Neuron (in vitro differentiated cells): ENCODE data around the gene FFAR3.
"Not testable (repeated sequence)": the region's sequence is repeated elsewhere in the genome, so short reads cannot be mapped to it uniquely, and the experiment has no call there.

Source experiments
- H2AFZ ChIP-seq: one replicate; pipeline ENCODE4 v1.6.1; 2013; ENCODE audit warnings: low read depth, mild to moderate bottlenecking, inconsistent platforms, low read length, moderate library complexity
- H3K27me3 ChIP-seq: one replicate; pipeline ENCODE4 v1.6.1; 2013; ENCODE audit warnings: low read length; ENCODE audit not compliant: insufficient read depth
- H3K36me3 ChIP-seq: one replicate; pipeline ENCODE4 v1.6.1; 2013; ENCODE audit warnings: low read length; ENCODE audit not compliant: insufficient read depth
- H3K4me1 ChIP-seq: one replicate; pipeline ENCODE4 v1.6.1; 2013; ENCODE audit warnings: low read length; ENCODE audit not compliant: insufficient read depth
- H3K4me3 ChIP-seq: 2 replicates; pipeline ENCODE4 v1.5.1; 2013; ENCODE audit warnings: mild to moderate bottlenecking, low read length, moderate library complexity
- H3K9me3 ChIP-seq: one replicate; pipeline ENCODE4 v1.6.1; 2013; ENCODE audit warnings: low read length

Gene FFAR3

DNA sequence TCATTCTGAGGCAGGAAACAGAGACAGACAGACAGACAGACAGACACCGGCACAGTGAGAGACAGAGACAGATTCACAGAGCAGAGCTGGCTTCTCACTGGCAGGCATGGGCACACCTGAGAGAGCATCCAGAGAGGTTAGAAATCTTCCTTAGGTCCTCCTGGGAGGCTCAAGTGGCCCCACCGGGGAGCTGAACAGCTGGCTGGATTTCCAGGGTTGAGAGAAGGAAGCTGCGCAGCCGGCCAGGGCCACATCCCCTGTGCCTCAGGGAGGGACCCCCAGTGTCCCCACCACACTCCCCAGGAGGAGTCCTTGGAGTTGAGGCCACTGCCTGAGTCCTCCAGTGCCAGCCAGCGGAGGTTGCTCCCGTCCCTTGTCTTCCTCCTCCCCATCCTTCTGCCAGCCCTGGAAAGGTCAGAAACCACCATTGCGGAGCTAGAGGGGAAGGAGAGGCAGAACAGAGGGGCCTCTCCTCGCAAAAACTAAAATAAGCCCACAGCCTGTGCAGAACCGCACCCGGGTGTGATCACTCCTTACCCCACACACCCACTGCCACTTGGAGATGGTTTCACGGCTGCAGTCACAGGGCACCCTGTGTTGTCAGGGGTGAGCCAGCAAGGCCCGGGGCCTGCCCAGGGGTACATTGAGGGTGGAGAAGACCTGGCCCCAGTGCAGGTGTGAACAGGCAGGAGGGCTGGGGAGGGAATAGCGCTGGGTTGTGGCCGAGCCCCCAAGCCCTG, 4.2 kb downstream of the FFAR3 start:
- no peaks in the 10 kb centered on the region for H3K36me3 ChIP-seq
- H3K27me3 ChIP-seq = no peaks in the 10 kb centered on the region
- H3K4me1 ChIP-seq = no peaks in the 10 kb centered on the region
- no peaks in the 10 kb centered on the region for H3K9me3 ChIP-seq
- H2AFZ ChIP-seq = no peak overlapping the region
- no peak overlapping the region for H3K4me3 ChIP-seq

DNA sequence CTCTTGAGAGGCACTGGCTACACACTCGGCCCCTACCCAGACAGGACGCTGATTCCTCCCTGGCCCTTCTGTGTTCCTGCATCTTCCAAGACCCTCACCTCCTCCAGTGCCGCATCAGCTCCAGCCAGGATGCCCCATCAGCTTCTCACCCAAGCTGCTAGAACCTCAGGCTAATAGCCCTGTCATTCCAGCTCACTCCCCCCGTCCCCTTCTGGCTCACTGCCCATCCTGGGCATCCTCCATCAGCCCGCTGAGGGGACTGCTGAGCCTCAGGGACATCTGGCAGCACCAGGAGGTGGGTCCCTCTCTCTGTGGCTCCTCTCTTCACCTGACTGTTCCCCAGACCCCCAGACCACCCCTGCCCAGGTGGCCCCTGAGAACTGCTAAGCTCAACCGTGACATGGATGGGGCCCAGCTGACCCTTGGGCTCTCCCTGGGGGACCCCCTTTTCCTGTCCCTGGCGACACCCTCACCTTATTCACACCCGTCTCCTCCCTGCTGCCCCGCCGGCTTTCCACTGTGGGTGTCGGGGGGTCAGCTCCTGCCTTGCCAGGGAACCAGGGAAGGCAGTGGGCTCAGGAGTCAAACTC, 4.8 kb downstream of the FFAR3 start:
- Histone ChIP-seq H3K36me3 (no peaks in the 10 kb centered on the region), H3K9me3 (no peaks in the 10 kb centered on the region), H2AFZ (no peak overlapping the region), H3K27me3 (no peaks in the 10 kb centered on the region), H3K4me3 (no peak overlapping the region), H3K4me1 (no peaks in the 10 kb centered on the region)

DNA sequence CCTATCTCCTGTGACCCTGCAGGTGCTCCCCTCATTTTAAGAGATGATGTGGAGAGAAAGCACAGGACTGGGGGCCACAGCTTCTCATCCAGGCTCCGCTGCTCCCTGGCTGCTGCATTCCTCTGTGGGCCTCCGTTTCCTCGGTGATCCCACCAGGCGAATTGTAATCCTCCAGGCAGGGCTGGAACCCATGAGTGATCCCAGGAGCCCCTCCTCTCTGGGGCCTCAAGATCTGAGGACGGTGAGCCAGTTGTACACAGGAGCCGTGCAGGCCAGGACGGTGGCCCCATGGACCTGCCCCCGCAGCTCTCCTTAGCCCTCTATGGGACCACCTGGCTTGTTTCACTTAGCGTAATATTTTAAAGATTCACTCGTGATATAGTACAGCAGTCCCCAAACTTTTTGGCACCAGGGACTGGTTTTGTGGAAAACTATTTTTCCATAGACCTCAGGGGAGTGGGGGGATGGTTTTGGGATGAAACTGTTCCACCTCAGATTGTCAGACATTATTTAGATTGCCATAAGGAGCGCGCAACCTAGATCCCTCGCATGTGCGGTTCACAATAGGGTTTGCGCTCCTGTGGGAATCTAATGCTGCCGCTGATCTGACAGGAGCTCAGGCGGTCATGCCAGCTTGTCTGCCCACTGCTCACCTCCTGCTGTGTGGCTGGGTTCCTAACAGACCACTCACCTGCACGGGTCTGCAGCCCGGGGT, 5.6 kb downstream of the FFAR3 start:
- Histone ChIP-seq H3K9me3 (no peaks in the 10 kb centered on the region), H3K4me1 (no peaks in the 10 kb centered on the region), H3K27me3 (no peaks in the 10 kb centered on the region), H3K36me3 (no peaks in the 10 kb centered on the region), H3K4me3 (no peak overlapping the region), H2AFZ (no peak overlapping the region)

DNA sequence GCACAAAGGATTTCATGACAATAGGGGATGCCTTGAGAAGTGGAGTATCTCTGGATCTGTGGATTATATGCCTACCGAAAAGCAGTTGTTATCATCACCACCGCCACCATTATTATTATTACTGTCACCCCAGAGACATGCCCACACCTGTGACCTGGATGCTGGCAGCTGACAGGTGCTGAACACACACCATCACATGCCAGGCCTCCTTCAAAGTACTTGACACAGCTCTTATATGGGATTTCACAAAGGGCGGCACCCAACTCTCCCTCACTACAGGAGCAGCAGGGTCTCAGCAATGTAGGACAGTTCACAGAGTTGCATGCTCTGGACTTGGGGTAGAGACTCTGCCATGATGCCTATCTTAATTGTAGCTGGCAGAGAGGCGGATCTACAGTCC, 7.0 kb downstream of the FFAR3 start:
- Histone ChIP-seq H3K4me3 (no peak overlapping the region), H3K9me3 (no peaks in the 10 kb centered on the region), H3K4me1 (no peaks in the 10 kb centered on the region), H3K27me3 (no peaks in the 10 kb centered on the region), H3K36me3 (no peaks in the 10 kb centered on the region), H2AFZ (no peak overlapping the region)

DNA sequence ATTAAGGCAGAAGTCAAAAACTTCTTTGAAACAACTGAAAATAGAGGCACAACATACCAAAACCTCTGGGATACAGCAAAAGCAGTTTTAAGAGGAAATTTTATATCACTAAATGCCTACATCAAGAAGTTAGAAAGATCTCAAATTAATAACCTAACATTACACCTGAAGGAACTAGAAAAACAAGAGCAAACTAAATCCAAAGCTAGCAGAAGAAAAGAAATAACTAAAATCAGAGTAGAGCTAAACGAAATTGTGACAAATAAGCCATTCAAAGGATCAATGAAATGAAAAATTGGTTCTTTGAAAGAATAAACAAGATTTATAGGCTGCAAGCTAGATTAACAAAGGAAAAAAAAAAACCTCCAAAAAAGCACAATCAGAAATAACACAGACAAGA, 10.1 kb downstream of the FFAR3 start:
- H3K9me3 ChIP-seq = no peaks in the 10 kb centered on the region
- no peaks in the 10 kb centered on the region for H3K36me3 ChIP-seq
- H3K4me3 ChIP-seq = no peak overlapping the region
- H2AFZ ChIP-seq = no peak overlapping the region
- no peaks in the 10 kb centered on the region for H3K4me1 ChIP-seq
- no peaks in the 10 kb centered on the region for H3K27me3 ChIP-seq

DNA sequence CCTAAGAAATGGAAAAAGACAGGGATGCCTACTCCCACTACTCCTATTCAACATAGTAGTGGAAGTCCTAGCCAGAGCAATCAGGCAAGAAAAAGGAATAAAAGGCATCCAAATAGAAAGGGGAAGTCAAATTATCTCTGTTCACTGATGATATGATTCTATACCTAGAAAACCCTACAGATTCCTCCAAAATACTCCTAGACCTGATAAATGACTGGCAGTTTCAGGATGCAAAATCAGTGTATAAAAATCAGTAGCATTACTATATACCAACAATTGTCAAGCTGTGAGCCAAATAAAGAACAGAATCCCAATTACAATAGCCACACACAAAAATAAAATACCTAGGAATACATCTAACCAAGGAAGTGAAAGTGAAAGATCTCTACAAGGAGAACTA, 11.3 kb downstream of the FFAR3 start:
- H2AFZ ChIP-seq = no peak overlapping the region
- no peaks in the 10 kb centered on the region for H3K9me3 ChIP-seq
- no peaks in the 10 kb centered on the region for H3K36me3 ChIP-seq
- H3K27me3 ChIP-seq = no peaks in the 10 kb centered on the region
- no peaks in the 10 kb centered on the region for H3K4me1 ChIP-seq
- no peak overlapping the region for H3K4me3 ChIP-seq

DNA sequence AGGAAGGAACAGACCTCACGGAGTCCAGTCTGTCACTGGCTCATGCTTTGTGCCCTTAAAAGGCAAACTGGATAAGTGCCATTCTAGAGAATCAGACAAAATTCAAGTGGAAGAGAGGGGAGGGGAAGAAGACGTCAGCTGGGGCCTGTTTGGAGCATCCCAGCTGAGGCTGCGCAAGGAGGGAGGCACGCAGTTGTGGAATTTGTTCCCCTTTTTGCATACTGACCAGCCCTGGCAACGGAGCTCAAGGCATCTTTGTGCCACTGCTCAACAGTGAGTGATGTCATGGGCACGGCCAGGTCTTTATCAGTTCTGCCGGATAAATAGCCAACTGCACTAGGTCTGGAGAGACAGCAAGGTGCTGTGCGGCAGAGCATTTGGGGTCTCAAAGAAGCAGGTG, 12.5 kb downstream of the FFAR3 start, which contains the start of gene GPR42:
GPR42 (plus strand) TSS at position 347 of the 400 bp plus-strand sequence. CDS start 292 bp downstream, outside the sequence.
- no peak within 1 kb of the TSS for H3K4me3 ChIP-seq
- H3K9me3 ChIP-seq = no peaks in the 10 kb centered on the region
- H3K36me3 ChIP-seq = no peaks in the 10 kb centered on the region

DNA sequence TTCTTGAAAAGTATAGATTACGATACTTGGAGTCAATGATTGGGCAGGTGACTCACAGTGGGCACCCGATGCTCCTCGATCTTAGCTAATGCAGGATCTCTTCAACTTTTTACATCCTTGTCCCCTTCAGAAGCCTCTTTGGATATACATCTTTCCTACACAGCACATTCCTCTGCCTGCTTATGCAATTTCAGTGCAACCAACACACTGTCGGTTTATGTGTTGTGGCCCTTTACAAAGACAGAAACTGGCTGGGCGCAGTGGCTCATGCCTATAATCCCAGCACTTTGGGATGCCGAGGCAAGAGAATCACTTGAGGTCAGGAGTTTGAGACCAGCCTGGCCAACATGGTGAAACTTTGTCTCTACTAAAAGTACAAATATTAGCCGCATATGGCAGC, 15.2 kb downstream of the FFAR3 start:
- Histone ChIP-seq H3K9me3 (no peaks in the 10 kb centered on the region), H2AFZ (no peak overlapping the region), H3K4me3 (no peak overlapping the region), H3K27me3 (no peaks in the 10 kb centered on the region), H3K4me1 (no peaks in the 10 kb centered on the region), H3K36me3 (no peaks in the 10 kb centered on the region)

More for the DNA sequence above, 12.5 kb downstream of the FFAR3 start, which contains the start of gene GPR42:
- Histone ChIP-seq H3K4me1 (no peaks in the 10 kb centered on the region), H2AFZ (no peak within 1 kb of the TSS), H3K27me3 (no peaks in the 10 kb centered on the region)

DNA sequence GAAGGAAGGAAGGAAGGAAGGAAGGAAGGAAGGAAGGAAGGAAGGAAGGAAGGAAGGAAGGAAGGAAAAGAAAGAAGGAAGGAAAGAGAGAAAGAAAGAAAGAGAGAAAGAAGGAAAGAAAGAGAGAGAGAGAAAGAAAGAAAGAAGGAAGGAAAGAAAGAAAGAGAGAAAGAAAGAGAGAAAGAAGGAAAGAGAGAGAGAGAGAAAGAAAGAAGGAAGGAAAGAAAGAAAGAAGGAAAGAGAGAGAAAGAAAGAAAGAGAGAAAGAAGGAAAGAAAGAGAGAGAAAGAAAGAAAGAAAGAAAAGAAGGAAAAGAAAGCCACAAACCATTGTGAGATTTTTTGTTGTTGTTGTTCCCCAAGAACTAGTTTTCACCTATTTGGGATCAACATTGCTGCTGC, 15.8 kb downstream of the FFAR3 start:
- not testable (repeated sequence) for H3K27me3 ChIP-seq, H3K36me3 ChIP-seq, H3K9me3 ChIP-seq, H3K4me3 ChIP-seq, H3K4me1 ChIP-seq, H2AFZ ChIP-seq

DNA sequence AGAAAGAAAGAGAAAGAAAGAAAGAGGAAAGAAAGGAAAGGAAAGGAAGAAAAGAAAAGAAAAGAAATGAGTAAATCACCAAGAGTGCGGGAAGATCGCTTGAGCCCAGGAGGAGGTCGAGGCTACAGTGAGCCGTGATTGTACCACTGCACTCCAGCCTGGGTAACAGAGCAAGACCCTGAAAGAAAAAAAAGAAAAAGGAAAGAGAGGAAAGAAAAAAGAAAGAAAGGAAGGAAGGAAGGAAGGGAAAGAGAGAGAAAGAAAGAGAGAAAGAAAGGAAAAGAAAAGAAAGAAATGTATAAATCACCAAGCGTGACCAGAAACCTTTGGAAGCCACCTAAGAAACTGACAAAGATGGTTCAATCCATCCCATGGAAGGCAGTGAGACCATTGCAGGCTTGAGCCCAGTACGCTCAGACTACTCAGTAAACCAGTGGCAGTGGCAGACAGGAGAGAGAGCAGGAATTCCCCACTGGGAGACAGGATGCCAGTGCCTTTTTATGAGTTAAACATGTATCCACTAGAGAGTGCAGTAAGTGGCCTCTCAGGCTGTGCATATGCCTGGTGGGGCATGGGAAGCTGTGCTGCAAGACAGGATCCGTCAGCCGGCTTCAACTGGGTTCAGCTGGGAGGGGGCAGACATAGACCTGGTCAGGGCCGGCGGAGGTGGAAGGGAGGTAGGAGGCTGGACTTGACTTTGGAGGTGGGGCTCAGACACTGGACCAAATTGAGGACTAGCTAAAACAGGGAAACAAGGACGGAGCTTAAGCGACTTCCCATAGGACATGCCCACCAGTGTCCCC, 17.4 kb downstream of the FFAR3 start:
- Histone ChIP-seq H3K4me3 (no peak overlapping the region), H3K27me3 (no peaks in the 10 kb centered on the region), H2AFZ (no peak overlapping the region), H3K4me1 (no peaks in the 10 kb centered on the region), H3K9me3 (no peaks in the 10 kb centered on the region), H3K36me3 (no peaks in the 10 kb centered on the region)

DNA sequence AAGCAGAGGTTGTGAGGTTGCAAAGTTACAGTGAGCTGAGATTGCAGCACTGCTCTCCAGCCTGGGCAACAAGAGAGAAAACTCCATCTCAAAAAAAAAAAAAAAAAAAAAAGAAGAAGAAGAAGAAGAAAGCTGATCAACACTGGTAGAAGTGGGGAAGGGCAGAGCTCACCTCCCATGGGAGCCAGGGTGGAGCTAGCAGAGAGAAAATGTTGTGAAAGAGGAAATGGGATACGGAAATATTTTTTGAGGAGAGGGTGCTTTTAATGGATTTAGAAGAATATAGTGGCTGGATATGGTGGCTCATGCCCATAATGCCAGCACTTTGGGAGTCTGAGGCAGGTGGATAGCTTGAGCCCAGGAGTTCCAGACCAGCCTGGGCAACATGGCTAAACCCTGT, 19.4 kb downstream of the FFAR3 start:
- Histone ChIP-seq H3K4me3 (no peak overlapping the region), H3K36me3 (no peaks in the 10 kb centered on the region), H3K27me3 (no peaks in the 10 kb centered on the region), H2AFZ (no peak overlapping the region), H3K4me1 (no peaks in the 10 kb centered on the region), H3K9me3 (no peaks in the 10 kb centered on the region)

DNA sequence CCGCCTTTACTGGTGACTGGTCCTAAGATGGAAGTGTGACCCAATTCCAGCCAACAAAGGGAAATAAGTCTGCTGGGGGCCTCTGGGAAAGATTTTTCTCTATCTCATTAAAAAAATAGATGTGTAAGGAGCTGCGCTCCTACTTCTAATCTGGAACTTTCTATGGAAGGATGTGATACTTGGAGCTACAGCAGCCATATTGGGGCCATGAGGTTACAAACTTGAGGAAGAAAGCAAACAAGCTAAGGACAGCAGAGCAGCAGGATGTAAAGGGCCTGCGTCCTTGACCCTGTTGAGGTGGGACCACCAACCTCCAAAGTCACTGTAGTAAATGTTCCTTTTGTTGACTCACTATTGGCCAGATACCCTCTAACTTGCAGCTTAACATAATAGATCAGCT, 20.1 kb downstream of the FFAR3 start:
- H2AFZ ChIP-seq = no peak overlapping the region
- no peaks in the 10 kb centered on the region for H3K27me3 ChIP-seq
- H3K4me3 ChIP-seq = no peak overlapping the region
- H3K4me1 ChIP-seq = no peaks in the 10 kb centered on the region
- H3K9me3 ChIP-seq = no peaks in the 10 kb centered on the region
- no peaks in the 10 kb centered on the region for H3K36me3 ChIP-seq

DNA sequence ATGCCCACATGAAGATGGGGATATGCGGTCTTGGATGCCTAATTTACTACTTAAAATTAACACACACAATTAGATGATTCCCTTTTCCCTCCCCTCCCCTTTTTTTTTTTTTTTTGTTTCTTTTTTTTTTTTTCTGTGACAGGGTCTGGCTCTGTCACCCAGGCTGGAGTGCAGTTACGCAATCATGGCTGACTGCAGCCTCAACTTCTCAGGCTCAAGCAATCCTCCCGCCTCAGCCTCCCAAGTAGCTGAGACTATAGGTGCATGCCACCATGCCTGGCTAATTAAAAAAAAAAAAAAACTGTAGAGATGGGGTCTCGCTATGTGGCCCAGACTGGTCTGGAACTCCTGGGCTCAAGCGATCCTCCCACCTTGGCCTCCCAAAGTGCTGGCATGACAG, 21.3 kb downstream of the FFAR3 start:
- H3K9me3 ChIP-seq, H3K4me3 ChIP-seq, H3K36me3 ChIP-seq, H3K27me3 ChIP-seq, H2AFZ ChIP-seq, H3K4me1 ChIP-seq: not testable (repeated sequence)
